ENCODE results near the gene WNT11.

- TF ChIP-seq, protein P1, sequence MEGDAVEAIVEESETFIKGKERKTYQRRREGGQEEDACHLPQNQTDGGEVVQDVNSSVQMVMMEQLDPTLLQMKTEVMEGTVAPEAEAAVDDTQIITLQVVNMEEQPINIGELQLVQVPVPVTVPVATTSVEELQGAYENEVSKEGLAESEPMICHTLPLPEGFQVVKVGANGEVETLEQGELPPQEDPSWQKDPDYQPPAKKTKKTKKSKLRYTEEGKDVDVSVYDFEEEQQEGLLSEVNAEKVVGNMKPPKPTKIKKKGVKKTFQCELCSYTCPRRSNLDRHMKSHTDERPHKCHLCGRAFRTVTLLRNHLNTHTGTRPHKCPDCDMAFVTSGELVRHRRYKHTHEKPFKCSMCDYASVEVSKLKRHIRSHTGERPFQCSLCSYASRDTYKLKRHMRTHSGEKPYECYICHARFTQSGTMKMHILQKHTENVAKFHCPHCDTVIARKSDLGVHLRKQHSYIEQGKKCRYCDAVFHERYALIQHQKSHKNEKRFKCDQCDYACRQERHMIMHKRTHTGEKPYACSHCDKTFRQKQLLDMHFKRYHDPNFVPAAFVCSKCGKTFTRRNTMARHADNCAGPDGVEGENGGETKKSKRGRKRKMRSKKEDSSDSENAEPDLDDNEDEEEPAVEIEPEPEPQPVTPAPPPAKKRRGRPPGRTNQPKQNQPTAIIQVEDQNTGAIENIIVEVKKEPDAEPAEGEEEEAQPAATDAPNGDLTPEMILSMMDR (IDR thresholded peaks at IDR 0.05; ENCODE audit: poor library complexity, severe bottlenecking), result no peak
- TF ChIP-seq POLR2AphosphoS5 (IDR thresholded peaks at IDR 0.05), result no peak
- no peak for TF ChIP-seq TAF1 (IDR thresholded peaks at IDR 0.05; ENCODE audit: low read depth)
Measured at GRCh38 chr11:76186776-76187279, 19.5 kb downstream of the WNT11 start.
